Measurements from ENCODE around the gene ASMTL.

The ASMTL gene, protein sequence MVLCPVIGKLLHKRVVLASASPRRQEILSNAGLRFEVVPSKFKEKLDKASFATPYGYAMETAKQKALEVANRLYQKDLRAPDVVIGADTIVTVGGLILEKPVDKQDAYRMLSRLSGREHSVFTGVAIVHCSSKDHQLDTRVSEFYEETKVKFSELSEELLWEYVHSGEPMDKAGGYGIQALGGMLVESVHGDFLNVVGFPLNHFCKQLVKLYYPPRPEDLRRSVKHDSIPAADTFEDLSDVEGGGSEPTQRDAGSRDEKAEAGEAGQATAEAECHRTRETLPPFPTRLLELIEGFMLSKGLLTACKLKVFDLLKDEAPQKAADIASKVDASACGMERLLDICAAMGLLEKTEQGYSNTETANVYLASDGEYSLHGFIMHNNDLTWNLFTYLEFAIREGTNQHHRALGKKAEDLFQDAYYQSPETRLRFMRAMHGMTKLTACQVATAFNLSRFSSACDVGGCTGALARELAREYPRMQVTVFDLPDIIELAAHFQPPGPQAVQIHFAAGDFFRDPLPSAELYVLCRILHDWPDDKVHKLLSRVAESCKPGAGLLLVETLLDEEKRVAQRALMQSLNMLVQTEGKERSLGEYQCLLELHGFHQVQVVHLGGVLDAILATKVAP

DNA sequence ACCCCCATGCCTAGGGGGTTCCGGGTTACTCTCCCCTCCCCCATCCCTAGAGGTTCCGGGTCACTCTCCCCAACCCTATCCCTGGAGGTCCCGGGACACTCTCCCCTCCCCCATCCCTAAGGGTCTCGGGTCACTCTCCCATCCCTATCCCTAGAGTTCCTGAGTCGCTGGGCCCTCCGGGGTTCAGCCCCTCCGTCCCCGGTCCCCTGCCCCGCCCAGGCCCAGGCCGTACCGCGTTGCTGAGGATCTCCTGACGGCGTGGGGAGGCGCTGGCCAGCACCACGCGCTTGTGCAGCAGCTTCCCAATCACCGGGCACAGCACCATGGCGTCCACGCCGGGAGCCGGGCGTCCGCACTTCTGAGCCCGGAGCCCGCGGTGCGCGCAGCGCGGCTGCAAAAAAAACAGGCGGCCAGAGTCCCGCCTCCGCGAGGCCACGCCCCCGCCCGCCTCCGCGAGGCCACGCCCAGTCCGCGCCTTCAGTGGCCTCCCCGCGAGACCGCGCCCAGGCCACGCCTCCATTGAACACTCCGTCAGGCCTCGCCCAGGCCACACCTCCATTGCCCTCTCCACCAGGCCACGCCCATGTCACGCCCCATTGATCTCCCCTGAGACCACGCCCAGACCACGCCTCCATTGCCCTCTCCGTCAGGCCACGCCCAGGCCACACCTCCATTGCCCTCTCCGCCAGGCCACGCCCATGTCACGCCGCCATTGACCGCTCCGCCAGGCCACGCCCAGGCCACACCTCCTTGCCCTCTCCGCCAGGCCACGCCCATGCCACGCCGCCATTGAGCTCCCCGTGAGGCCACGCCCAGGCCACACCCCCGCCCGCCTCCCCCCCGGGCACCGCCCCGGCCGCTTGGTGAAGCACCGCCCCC lies at the start of gene ASMTL:
TSS of gene ASMTL (minus strand) at position 394 of the 879 bp plus-strand sequence. CDS start at position 325, 69 bp downstream.
- in situ Hi-C loops (cut with HindIII; ENCODE audit: low pct_ligation_motif_present, low sequenced_read_pairs) = no loop called here

DNA sequence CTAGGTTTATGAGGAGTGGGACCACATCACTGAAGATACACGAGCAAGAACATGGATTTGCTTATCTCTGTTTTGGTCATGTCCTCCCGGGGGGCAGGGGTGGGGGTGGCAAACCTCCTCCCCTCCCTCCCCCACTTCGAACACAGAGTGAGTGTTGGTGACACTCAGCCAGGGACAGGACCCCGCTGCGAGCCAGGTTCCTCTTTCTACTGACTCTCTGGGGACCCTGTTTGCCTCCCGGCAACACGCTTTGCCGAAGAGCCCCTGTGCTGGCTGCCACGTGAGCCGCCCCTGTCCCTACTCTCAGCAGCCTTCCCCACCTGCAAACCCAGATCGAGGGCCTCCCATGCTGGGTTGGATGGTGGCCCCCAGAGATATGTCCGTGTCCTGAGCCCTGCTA lies 49.5 kb upstream of the ASMTL start:
- no peak overlapping the region for H3K4me3 ChIP-seq (ENCODE audit: low read depth, low read length)
- H3K27me3 ChIP-seq (replicated peaks) = no peaks in the 10 kb centered on the region
- in situ Hi-C loops (cut with HindIII; ENCODE audit: low pct_ligation_motif_present, low sequenced_read_pairs) = no loop called here
- TF ChIP-seq, protein P1, sequence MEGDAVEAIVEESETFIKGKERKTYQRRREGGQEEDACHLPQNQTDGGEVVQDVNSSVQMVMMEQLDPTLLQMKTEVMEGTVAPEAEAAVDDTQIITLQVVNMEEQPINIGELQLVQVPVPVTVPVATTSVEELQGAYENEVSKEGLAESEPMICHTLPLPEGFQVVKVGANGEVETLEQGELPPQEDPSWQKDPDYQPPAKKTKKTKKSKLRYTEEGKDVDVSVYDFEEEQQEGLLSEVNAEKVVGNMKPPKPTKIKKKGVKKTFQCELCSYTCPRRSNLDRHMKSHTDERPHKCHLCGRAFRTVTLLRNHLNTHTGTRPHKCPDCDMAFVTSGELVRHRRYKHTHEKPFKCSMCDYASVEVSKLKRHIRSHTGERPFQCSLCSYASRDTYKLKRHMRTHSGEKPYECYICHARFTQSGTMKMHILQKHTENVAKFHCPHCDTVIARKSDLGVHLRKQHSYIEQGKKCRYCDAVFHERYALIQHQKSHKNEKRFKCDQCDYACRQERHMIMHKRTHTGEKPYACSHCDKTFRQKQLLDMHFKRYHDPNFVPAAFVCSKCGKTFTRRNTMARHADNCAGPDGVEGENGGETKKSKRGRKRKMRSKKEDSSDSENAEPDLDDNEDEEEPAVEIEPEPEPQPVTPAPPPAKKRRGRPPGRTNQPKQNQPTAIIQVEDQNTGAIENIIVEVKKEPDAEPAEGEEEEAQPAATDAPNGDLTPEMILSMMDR (IDR thresholded peaks at IDR 0.05; ENCODE audit: low read depth, low read length, missing control alignments) = no peak
- no peak overlapping the region for H3K27ac ChIP-seq
- no peak for DNase-seq
- H3K36me3 ChIP-seq (replicated peaks) = no peaks in the 10 kb centered on the region

More for the DNA sequence above, at the start of gene ASMTL:
- Histone ChIP-seq H3K36me3 (replicated peaks) (no peaks in the 10 kb centered on the region), H3K4me3 (ENCODE audit: low read depth, low read length) (peak within 1 kb of the TSS; percentile 86), H3K27ac (peak within 1 kb of the TSS; percentile 74), H3K27me3 (replicated peaks) (no peaks in the 10 kb centered on the region)
- TF ChIP-seq, protein P1 (IDR thresholded peaks at IDR 0.05; ENCODE audit: low read depth, low read length, missing control alignments) = no peak
- peak; percentile 97 for DNase-seq

DNA sequence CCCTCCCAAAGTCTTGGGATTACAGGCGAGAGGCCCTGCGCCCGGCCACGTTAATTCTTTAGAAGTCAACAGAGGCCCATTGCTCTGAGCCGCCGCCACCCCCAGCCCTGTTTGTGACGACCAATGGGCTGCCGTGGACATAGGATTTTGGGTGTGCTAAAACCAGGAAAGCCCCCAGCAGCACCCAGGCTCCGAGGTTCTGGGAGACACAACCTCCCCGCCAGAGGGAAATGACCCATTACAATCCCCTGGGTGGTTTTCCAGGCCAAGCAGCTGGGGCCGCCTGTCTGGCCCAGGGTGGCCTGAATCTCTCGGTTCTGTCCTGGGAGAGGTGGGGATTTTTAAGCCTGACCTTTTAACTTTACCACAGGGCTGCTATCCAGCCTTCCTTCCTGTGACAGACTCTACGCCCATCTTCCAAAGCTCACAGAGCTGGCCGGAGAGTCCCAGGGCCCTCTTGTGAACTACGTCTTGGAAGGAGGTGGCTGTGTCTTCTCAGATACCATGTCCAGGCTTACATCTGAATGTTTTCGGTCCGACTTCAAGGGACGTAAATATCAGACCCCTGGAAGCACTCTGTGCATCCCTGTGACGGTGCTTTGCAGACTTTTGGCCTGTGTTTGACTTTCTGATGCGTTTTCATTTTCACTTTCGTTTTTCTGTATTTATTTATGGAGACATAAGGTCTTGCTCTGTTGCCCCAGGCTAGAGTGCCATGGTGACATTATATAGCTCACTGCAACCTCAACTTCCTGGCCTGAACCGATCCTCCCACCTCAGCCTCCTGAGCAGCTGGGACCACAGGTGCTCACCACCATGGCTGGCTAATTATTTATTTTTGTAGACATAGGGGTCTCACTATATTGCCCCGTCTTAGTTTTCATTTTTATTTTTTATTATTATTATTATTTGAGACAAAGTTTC lies 48.3 kb upstream of the ASMTL start:
- Histone ChIP-seq H3K27ac (no peak overlapping the region), H3K36me3 (replicated peaks) (no peaks in the 10 kb centered on the region), H3K27me3 (replicated peaks) (no peaks in the 10 kb centered on the region), H3K4me3 (ENCODE audit: low read depth, low read length) (no peak overlapping the region)
- DNase-seq = no peak
- in situ Hi-C loops (cut with HindIII; ENCODE audit: low pct_ligation_motif_present, low sequenced_read_pairs) = no loop called here
- TF ChIP-seq, protein P1 (IDR thresholded peaks at IDR 0.05; ENCODE audit: low read depth, low read length, missing control alignments) = no peak

DNA sequence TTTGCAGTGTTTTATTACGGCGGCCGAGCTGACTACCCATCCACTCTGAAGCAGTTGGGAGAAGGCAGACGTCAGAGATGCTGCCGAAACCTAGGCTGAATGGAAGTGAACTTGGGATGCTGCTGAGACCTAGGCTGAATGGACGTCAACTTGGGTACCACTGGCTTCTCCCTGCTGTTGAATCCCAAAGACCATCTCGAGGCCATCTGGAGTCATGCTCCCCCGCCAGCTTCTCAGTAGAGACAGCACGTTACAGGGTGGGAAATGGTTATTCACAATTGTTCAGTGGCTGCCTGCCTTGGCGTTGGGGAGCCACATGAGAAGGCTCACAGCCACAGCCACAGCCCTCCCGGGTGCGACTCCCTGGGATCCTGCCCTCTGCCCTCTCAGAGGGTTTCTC lies 43.4 kb upstream of the ASMTL start:
- in situ Hi-C loops (cut with HindIII; ENCODE audit: low pct_ligation_motif_present, low sequenced_read_pairs) = no loop called here
- Histone ChIP-seq H3K27ac (no peak overlapping the region), H3K27me3 (replicated peaks) (no peaks in the 10 kb centered on the region), H3K36me3 (replicated peaks) (no peaks in the 10 kb centered on the region), H3K4me3 (ENCODE audit: low read depth, low read length) (no peak overlapping the region)
- TF ChIP-seq, protein P1 (IDR thresholded peaks at IDR 0.05; ENCODE audit: low read depth, low read length, missing control alignments) = no peak
- DNase-seq = no peak

Data from brain microvascular endothelial cell (primary cell).